SK-N-DZ (cell line): ENCODE measurements around the gene NTN5.
A peak's percentile ranks its signal among the peaks of the same experiment; 100 is the strongest.
"Not testable (repeated sequence)": the region's sequence is repeated elsewhere in the genome, so short reads cannot be mapped to it uniquely, and the experiment has no call there.

ENCODE experiments used
- DNase-seq: peaks from one replicate; pipeline ENCODE4 v3.0.0-alpha.2; 2015; ENCODE audit warnings: low spot score

Gene NTN5

DNA sequence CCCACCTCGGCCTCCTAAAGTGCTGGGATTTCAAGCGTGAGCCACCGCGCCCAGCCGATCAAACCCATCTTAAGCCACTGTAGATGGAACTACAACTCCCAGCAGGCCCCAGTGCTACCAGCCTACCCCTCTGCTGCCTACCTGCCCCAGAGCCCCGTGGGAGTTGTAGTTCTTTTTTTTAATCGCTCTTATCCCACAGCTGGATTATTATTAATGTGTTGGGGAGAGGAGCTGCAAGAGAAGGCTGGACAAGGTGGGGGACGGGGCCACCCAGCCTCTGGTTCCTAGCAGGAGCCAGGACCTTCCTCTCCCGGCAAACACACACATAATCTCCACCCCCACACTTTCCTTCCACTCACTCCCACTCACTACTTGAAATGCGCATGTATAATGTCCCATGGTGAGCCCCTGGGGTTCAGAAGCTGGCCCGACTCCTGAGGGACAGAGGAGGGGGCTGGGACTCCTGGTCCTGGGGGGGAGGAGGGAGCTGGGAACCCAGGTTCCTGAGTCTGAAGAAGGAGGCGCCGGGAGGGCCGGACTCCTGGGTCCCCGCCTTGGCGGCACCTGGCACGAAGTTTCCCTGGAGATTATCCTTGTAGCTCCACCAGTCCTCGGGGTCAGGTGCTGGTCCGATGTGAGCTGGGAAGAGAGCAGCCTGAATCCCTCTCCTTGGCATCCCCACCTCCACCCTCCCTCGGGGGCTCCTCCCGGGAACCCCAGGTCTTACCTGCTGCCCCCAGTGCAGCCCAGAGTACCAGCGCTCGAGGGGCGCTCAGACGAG lies 27.8 kb downstream of the NTN5 start:
- DNase-seq, result peak; percentile 69

DNA sequence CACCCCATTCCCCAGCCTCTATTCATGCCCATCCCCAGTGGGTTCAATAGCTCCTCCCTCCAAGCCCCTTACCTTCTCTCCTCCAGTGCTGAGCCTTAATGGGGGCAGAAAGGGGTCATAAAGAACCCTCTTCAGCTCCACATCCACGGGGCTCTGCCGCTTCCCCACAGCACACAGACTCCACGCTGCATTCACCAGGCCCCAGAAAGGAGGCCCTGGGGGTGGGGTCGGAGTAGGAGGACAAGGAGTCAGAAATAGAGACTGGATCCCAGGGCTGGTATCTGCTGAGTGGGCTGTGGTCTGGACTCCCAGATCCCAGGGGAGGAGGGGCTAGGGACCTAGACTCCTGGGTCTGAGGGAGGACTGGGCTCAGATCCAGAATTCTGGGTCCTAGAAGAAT lies 28.5 kb downstream of the NTN5 start:
- no peak for DNase-seq

DNA sequence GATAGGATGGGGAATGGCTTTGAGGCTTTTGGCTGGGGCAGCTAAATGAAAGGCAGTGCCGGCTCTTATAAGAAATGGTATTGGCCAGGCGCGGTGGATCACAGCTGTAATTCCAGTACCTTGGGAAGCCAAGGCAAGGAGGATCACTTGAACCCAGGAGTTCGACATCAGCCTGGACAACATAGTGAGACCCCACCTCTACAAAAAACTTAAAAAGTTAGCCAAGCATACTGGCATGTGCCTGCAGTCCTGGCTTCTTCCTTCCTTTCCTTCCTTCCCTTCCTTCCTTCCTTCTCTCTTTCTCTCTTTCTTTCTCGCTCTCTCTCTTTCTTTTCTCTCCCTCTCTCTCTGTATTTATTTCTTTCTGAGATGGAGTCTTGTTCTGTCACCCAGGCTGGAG lies 30.0 kb downstream of the NTN5 start:
- DNase-seq, result no peak

- no peak for DNase-seq
Measured at GRCh38 chr19:48641850-48642249, 31.0 kb downstream of the NTN5 start.

- DNase-seq, result no peak
Measured at GRCh38 chr19:48639483-48640375, 33.1 kb downstream of the NTN5 start.

- no peak for DNase-seq
Measured at GRCh38 chr19:48638831-48639381, 33.9 kb downstream of the NTN5 start.

DNA sequence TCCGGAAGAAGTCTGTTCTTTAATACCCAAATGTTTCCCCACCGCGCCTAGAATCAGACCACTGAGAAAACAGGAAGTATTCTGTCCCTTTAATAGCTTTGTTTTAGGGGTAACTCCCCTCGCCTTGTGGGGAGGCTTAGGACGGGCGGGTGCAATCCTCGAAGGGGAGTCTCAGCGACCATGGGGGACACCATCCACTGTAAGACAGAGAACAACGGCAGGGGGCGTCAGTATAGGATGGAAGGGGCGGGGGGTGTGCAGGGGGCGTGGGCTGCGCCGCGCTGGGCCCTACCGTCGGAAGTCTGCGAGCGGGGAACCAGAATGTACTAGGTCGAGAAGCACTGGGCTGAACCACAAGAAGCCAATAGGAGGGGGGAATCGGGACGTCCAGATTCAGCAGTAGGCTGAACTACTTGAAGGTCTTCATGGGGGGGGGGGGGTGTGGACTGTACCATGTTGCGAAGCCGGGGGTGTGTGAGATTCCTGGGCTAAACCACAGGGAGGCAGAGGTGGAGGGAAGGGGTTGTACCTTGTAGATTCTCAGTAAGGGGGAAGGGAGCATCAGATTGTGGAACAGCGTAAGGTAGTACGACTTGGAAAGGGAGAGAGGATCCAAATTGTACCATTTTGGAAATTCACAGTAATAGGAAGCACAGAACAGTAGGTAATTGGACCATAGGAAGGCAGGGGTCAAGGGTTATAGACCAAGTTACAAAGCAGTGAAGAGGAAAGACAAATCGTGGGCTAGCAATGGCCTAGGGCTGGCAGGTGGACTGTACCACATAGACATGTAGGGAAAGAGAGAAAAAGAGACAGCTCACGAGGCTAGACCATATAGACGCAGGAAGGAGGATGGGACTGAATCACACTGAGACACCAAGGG lies 34.6 kb downstream of the NTN5 start:
- DNase-seq, result peak; percentile 90

GRCh38 chr19:48637449-48637947 lies 35.3 kb downstream of the NTN5 start:
- DNase-seq, result peak; percentile 98

DNA sequence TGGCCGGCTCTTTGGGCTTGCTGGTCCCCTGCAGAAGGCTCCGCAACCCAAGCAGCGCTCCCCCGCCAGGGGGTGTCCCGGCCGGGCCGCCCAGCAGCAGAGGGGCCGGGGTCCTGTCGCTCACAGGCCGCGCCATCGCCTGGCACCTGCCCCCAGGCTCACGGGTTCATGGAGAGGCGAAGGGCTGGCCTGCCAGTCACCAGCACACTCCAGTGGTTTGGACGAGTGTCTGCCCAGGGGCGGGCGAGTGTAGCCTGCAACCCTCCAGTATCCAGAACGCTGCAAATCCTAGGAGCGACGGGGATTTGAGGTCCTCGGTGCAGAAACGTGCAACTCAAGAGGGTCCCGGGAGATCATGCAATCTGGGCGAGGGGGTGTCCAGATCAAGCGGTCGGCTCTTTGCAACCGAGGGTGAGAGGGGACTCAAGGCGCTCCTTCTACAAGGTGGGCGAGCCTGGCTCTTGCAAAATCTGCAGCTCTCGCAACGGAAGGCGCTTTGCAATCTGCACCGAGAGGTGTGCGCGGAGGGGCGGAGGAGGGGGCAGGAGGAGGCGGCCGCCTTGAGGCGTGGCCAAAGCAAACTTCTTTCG lies 35.9 kb downstream of the NTN5 start, which contains the start of gene DBP:
TSS of gene DBP (minus strand) at position 521 of the 590 bp plus-strand sequence. CDS start at position 136, 385 bp downstream.
- no peak for DNase-seq

DNA sequence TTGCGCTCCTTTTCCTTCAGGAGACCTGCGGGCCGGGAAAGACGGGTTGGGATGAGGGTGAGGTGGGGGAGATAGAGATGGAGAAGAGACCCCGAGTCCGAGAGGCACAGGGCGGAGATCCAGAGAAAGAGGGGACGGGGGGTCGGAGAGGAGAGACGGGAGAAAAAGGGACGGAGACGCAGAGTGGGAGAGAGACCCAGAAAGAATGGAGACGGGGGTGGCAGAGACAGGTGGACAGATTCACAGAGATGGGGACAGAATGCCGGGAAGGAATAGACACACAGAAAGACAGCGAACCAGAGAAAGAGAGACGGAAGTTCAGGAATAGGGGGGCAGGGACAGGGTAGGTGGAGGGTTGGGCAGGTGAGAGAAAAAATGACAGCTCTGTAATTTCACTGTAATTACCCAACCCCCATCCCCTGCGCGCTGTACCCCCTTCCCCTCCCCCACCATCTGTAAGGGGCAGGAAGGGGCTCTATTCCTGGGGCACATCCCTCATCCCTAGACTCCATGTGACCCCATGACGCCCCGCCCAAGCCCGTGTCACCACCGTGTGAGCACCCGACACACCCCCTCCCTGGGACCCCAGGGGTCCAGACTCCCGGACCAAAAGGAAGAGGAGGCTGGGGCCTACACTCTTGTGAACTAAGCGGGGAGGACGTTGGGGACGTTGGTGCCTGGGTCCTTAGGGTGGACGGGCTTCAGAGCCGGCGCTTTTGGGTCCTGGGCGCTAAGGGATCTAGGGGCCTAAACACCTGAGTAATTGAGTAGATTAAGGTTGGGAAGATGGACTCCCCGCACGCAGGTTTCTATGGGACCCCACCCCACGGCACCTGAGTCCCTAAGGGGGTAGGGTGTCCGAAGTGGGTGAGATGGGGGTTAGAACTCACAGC lies 36.6 kb downstream of the NTN5 start:
- no peak for DNase-seq

- DNase-seq, result no peak
Measured at GRCh38 chr19:48635263-48635965, 37.4 kb downstream of the NTN5 start.

DNA sequence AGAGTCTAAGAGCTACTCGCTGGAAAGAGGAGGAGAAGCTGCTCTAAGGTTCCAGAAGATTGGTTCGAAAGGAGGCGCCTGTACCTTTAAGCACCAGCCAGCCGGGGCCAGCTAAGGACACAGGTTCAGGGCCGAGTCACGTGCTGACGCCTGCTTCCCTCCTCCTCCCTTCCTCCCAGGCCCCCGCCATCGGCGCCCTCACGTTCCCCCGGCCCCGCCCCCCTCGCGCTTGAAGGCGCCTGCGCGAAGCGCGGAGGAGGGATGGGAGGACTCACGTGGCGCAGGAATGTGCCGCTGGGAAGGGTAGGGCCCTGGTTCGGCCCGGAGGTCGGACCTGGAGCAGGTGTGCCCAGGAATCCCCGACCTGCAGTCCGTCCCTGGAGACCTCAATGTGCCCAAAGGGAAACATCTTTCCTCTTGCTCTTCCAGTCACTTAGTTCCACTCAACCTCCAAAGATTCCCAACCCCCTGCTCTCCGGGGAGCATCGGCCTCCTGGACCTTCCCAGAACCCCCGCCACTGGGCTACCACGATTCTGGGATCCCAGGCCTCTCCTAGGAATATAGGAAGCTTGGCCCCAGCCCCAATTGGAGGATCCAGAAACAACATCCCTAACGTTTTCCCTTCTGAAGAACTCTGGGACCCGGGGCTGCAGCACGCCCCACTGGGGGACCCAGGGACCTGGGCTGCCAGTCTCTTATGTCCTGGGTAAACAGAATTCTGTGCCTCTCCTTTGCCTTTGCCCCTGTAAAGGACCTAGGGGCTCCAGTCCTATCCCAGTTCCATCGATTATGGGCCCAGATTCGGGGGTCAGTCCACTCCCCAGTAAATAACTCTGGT lies 38.2 kb downstream of the NTN5 start:
- peak; percentile 93 for DNase-seq

DNA sequence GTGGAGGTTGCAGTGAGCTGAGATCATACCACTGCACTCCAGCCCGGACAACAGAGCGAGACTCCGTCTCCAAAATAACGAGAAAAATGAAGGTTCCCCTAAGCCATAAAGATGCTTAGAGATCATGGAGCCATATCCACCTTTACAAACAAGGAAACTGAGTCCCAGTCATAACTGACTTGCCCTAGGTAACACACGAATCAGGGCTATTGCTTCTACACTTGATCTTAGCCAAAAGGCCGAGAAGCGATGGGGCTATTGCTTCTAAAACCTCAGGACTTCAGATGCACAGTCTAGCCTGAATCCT lies 38.8 kb downstream of the NTN5 start:
- no peak for DNase-seq

- no peak for DNase-seq
Measured at GRCh38 chr19:48633148-48634035, 39.4 kb downstream of the NTN5 start.

- no peak for DNase-seq
Measured at GRCh38 chr19:48632692-48633147, 40.1 kb downstream of the NTN5 start.

DNA sequence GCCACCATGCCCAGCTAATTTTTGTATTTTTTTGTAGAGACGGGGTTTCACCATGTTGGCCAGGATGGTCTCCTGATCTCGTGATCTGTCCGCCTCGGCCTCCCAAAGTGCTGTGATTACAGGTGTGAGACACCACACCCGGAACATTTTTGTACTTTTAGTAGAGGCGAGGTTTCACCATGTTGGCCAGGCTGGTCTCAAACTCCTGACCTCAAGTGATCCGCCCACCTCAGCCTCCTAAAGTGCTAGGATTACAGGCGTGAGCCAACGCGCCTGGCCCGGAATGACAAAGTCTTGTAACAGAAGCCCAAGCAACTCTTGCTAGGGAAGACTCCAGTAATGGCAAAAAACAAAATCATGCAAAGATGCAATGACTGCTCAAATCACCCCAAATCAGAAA lies 40.5 kb downstream of the NTN5 start:
- DNase-seq, result not testable (repeated sequence)

- no peak for DNase-seq
Measured at GRCh38 chr19:48631225-48631624, 41.6 kb downstream of the NTN5 start.
